Activated CD8-positive, alpha-beta memory T cell treated with anti-CD3 and anti-CD28 coated beads for 4 hours (primary cell): Measurements from ENCODE around the gene SCCPDH.
A peak's percentile ranks its signal among the peaks of the same experiment; 100 is the strongest.
"Not testable (repeated sequence)": the region's sequence is repeated elsewhere in the genome, so short reads cannot be mapped to it uniquely, and the experiment has no call there.

Experiments used
- DNase-seq, 2 donors: peaks; one replicate each; pipeline ENCODE4 v3.0.0-alpha.2; 2020; ENCODE audit warnings: low read depth in 2 of 2

Gene SCCPDH

GRCh38 chr1:246724016-246724730, at the start of gene SCCPDH:
Gene SCCPDH (plus strand): TSS chr1:246724409. CDS start chr1:246724423, 14 bp downstream.
- peak; percentile 40 to 51 for DNase-seq

GRCh38 chr1:246677842-246678241, 46.4 kb upstream of the SCCPDH start:
- DNase-seq = no peak

GRCh38 chr1:246678816-246679793, 45.1 kb upstream of the SCCPDH start:
- DNase-seq = no peak

- no peak for DNase-seq
Measured at GRCh38 chr1:246679794-246680177, 44.4 kb upstream of the SCCPDH start.

GRCh38 chr1:246680190-246680589, 44.0 kb upstream of the SCCPDH start:
- no peak for DNase-seq

- no peak for DNase-seq
Measured at GRCh38 chr1:246680696-246681130, 43.5 kb upstream of the SCCPDH start.

- no peak for DNase-seq
Measured at GRCh38 chr1:246681900-246682895, 42.0 kb upstream of the SCCPDH start.

- DNase-seq = no peak
Measured at GRCh38 chr1:246683521-246683920, 40.7 kb upstream of the SCCPDH start.

- no peak for DNase-seq
Measured at GRCh38 chr1:246687002-246687401, 37.2 kb upstream of the SCCPDH start.

- no peak for DNase-seq
Measured at GRCh38 chr1:246689409-246690008, 34.7 kb upstream of the SCCPDH start.

GRCh38 chr1:246690100-246690499, 34.1 kb upstream of the SCCPDH start:
- no peak for DNase-seq

- DNase-seq = no peak
Measured at GRCh38 chr1:246691622-246692495, 32.4 kb upstream of the SCCPDH start.

GRCh38 chr1:246694213-246694895, 29.9 kb upstream of the SCCPDH start:
- DNase-seq = not testable (repeated sequence)

- no peak for DNase-seq
Measured at GRCh38 chr1:246695136-246695535, 29.1 kb upstream of the SCCPDH start.

GRCh38 chr1:246695666-246696065, 28.5 kb upstream of the SCCPDH start:
- no peak for DNase-seq

GRCh38 chr1:246698466-246699094, 25.6 kb upstream of the SCCPDH start:
- DNase-seq = no peak

- DNase-seq = peak; percentile 59 to 61
Measured at GRCh38 chr1:246699095-246699735, 25.0 kb upstream of the SCCPDH start.

- no peak for DNase-seq
Measured at GRCh38 chr1:246703581-246703980, 20.6 kb upstream of the SCCPDH start.
